RKO (cell line): Measurements from ENCODE around the gene IDNK.
"Not testable (repeated sequence)": the region's sequence is repeated elsewhere in the genome, so short reads cannot be mapped to it uniquely, and the experiment has no call there.

Experiments used
- DNase-seq: peaks from one replicate; pipeline ENCODE4 v3.0.0-alpha.2; 2016; ENCODE audit warnings: low spot score

IDNK gene

GRCh38 chr9:83622939-83623678 is at the start of gene IDNK:
IDNK (plus strand) TSS chr9:83623143; CDS start chr9:83623172, 29 bp downstream.
- DNase-seq, result peak; percentile 87

GRCh38 chr9:83574482-83574881 is 48.5 kb upstream of the IDNK start:
- no peak for DNase-seq

GRCh38 chr9:83582029-83582428 is 40.9 kb upstream of the IDNK start:
- DNase-seq, result no peak

- DNase-seq, result peak; percentile 75
These were observed 39.6 kb upstream of the IDNK start for GRCh38 chr9:83583151-83584014.

GRCh38 chr9:83584995-83585394 is 37.9 kb upstream of the IDNK start:
- DNase-seq, result no peak

DNA sequence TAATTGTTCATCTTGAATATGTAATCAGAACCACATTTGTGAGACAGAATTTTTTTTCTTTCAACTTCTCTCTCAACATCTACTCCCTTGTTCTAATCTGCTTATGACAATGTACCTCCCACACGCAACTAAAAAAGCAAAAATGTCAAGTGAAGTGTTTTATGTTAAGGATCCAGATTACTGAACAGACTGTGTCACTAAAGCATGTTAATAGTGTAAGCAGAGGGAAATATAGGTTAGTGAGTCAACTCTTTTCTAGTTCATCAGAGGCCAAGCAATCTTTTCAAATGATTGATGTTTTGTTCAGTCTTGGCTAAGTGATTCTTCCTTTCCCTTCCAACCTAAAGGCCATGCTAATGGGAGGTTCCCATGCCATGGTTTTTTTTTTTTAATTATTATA is 34.7 kb upstream of the IDNK start:
- DNase-seq, result no peak

GRCh38 chr9:83596899-83597504 is 25.9 kb upstream of the IDNK start:
- DNase-seq, result peak; percentile 17

DNA sequence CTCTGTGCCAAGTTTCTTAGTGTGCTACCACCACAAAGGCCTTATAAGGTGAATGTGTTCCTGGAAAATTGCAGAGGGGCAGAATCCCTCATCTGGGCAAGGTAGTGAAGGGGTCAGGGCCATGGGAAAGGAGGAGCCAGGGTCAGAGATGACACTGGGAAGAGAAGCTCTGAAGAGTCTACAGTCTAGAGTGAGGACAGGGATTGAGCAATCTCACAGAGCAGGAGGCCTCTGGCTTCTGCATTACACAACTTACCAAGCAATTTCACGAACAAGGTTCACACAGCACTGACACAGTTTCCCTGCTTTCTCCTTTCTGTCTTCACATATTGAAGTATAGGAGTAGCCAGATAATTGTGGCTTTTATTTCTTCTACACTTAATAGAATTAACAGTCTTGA is 24.5 kb upstream of the IDNK start:
- no peak for DNase-seq

DNA sequence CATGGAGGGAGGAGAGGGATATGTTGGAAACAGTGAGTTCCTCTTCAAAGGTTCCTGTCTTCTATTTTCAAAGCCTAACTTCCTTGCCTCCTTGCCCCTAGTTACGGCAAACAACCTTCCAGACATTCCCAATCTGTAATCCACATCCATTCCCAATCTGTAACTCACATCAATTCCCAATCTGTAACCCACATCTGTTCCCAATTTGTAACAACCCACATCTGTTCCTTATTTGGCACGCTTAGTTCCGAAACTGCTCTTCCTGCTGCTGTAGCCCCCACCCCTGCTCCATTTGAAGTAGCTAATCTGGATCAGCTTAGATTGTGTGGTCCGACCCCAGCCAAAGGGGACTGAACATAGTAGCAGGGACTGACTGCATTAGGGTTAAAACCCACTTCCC is 23.9 kb upstream of the IDNK start:
- DNase-seq, result no peak

- no peak for DNase-seq
These were observed 21.5 kb upstream of the IDNK start for GRCh38 chr9:83601463-83601862.

GRCh38 chr9:83607620-83608019 is 15.3 kb upstream of the IDNK start:
- DNase-seq, result not testable (repeated sequence)

DNA sequence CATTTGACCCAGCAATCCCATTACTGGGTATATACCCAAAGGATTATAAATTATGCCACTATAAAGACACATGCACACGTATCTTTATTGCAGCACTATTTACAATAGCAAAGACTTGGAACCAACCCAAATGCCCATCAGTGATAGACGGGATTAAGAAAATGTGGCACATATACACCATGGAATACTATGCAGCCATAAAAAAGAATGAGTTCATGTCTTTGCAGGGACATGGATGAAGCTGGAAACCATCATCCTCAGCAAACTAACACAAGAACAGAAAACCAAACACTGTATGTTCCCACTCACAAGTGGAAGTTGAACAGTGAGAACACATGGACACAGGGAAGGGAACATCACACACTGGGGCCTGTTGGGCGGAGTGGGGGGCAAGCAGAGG is 9.6 kb upstream of the IDNK start:
- not testable (repeated sequence) for DNase-seq

- DNase-seq, result no peak
These were observed 5.6 kb upstream of the IDNK start for GRCh38 chr9:83617299-83617698.

- peak; percentile 47 for DNase-seq
These were observed 1.9 kb upstream of the IDNK start for GRCh38 chr9:83620841-83621636.

DNA sequence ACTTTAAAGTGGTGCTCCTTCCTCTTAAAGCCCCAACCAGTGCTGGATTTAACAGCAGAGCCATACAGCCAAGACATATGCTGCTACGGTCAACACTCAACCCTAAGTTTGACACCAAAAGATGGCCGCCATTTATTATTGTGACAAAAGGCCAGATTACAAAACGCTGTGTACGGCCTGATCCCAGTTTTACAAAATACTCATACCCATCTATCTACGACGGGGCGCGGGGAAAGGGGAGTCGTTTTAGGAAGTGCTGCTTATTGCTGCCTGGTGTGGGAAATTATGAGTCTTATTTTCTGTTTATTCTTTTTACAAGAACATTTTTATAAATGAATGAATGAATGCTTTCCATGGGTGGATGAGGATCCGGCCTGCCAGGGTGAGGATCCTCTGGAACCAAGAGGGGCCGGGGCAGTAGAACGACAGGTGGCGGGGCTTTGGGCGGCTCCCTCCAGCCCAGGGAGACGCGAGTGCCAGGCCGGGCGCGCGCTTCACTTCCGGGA is 457 bp upstream of the IDNK start:
- DNase-seq, result peak; percentile 36

DNA sequence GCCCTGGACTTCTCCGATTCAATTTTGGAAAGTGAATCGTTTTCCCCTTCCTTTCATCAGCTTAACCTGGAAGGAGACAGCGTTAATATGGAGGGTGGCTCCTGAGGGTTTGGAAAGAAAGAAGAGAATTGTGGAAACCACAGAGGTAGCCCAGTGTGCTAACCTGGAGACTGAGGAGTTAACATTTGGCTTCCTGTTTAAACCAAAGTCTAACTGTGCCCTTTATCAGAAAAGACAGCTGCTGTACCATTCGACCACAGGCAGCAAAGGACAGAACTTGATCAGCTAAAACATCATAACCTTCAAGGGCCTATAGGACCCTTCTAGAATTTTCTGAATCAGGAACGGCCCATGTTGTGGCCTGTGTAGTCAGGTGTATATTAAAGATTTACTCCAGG is 735 bp downstream of the IDNK start:
- no peak for DNase-seq

DNA sequence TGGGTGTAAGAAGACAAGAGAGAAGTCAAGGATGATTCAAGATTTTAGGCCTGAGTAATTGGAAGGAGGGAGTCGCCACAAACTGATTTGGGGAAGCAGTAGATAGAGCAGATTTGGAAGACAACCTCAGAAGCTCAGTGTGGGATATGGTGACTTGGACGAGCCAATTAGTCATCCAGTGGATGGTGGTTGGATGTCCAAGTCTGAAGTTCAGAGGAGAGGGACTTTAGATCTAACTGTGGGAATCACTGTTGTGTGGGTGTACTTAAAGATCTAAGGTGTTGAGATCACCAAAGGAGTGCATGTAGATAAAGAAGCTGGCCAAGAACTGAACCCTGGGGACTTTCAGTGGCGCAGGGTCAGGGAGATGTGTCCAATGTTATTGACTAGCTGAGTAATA is 2.2 kb downstream of the IDNK start:
- DNase-seq, result peak; percentile 13

GRCh38 chr9:83628540-83628939 is 5.6 kb downstream of the IDNK start:
- no peak for DNase-seq

GRCh38 chr9:83629433-83630104 is 6.6 kb downstream of the IDNK start:
- no peak for DNase-seq

- DNase-seq, result no peak
These were observed 8.1 kb downstream of the IDNK start for GRCh38 chr9:83630938-83631457.

GRCh38 chr9:83633255-83633654 is 10.3 kb downstream of the IDNK start:
- no peak for DNase-seq
